CD4-positive, alpha-beta T cell treated with Interferon gamma for 1 hour (primary cell): ENCODE data around the gene GOLGA1.

Source experiments
- DNase-seq: peaks from one replicate; pipeline ENCODE4 v3.0.0-alpha.2; 2020

GOLGA1 gene

GRCh38 chr9:124882231-124882630 lies 58.7 kb downstream of the GOLGA1 start:
- DNase-seq = no peak

DNA sequence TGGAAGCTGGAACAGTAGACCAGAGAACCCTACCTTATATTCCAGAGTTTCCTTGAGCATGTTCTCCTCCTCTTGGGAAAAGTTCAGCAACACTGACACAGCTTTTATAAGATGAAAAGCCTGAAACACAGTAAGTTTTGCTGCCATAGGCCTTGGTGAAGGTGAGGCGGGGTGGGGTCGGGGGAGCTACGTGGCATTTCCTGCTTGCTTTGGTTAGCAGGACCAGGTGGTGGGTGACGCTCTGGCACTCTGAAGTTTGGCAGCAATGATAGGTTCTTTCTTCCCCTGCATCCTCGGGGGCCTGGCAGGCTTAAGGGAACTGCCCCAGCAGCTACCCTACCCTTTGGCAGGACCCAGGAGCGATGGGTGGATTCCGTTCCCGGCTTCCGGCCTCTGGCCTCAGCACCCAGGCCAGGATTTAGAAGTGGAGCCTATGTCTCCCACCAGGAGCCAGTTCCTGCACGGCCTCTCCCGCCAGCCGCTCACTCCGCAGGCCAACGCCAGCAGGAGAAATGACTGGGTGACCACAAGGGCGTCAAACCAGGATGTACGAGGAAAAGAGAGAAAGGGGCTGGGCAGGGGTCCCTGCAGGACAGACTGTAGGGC lies 59.6 kb downstream of the GOLGA1 start:
- no peak for DNase-seq

- no peak for DNase-seq
Observed at GRCh38 chr9:124880501-124880900, 60.4 kb downstream of the GOLGA1 start.

DNA sequence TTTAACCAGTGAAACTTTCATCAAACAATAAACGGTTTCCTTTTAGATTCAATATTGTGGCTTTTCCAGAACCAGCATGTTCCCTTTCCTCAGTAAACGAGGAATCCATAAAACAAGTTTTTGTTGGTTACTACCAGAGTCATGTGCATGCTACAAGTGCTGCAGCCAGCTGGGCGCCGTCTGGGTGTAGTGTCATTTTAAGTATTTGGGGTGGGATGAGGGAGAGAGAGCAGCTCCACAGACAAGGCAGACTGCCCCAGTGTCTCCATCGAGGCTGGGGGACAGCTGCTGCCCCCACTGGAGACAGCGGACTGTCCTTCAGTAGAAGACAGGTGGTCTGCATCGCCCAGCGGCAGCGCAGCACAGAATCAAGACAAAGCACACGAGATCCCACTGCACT lies 61.7 kb downstream of the GOLGA1 start:
- no peak for DNase-seq

DNA sequence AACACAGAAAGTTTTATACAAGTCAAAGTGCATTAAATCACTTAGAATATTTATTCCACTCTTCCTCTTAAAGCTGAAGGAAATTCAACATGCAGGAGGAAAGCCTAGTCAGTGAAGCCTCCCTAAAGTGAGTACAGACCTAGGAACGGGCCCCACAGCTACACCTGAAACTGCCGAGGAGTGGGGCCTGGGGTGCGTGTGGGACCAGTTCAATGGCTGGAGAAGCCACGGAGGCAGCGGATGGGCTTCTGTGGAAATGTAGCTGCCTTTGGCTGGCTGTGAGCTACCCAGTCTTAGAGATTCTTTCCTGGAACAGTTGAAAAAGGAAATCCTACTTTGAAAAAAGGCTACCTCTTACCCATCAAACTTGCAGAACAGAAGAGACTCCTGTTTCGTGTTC lies 62.4 kb downstream of the GOLGA1 start:
- no peak for DNase-seq

DNA sequence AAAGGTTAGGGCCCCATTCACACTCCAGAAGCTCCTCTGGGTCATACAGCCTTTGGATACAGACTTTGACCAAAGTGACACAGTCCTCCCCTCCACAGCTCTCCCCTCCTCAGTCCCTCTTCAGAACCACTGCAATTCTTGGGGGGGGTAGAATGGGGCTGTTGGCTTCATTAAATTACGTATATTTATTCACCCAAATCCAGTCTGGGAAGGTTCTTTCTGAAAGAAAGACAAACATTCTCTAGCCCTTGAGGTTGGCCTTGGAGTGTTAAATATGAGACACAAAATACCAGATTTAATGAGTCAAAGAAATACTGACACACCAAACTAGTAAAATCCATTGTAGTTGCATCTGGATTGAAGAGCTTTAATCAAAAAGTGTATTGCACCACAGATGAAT lies 62.9 kb downstream of the GOLGA1 start:
- DNase-seq = no peak

DNA sequence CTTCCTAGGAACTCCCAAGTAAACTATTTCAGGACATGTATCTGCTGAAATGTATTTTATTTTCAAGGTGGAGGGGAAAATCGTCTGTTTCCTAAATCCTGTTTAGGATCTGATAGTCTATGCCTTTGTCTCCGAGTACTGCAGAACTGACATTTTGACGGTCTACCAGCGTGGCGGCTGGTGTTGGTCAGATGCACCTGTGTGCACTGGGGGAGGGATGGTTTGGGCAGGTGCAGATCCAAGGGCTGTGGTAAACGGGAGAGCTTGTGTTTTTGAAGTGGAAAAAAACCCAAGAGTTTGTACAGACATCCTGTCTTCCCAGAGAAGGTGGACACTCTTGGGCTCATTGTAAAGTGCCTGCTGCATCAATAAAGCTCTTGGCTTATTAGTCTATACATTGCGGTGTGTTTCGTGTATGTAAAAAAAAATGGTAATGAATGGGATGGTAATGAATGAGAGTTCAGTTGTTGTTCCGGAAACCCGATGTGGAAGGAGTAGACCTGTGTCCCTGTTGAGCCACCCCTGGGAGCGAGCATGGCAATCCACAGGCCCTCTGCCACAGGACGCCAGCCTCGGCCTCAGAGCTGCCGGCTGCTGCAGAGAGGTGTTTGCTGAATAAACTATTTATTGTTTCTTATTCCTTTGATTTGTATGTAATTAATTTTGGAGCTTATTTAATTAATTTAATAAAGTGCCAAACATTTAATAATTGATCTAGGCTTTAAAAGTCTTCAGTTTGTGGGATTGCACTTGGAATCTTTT lies 63.7 kb downstream of the GOLGA1 start:
- DNase-seq = no peak

- no peak for DNase-seq
Observed at GRCh38 chr9:124875501-124875900, 65.4 kb downstream of the GOLGA1 start.

DNA sequence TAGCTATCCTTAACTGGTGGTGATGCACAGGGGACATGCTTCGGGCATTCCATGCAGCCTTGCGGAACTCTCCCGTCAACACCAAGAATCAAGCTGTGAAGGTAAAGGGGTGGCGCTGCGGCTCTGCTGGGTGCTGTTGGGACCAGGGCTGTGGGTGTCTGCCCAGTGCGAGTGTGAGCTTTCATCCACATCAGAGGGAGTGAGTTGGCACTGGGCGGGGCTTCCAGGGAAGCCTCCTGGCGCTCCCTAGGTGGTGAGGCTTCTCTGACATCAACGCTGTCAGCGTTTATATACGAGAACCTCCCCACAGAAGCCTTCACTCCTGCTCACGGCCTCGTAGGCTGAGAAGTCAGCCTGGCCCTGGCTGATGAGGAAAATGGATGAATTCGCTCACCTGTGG lies 67.2 kb downstream of the GOLGA1 start:
- DNase-seq = peak; percentile 47

DNA sequence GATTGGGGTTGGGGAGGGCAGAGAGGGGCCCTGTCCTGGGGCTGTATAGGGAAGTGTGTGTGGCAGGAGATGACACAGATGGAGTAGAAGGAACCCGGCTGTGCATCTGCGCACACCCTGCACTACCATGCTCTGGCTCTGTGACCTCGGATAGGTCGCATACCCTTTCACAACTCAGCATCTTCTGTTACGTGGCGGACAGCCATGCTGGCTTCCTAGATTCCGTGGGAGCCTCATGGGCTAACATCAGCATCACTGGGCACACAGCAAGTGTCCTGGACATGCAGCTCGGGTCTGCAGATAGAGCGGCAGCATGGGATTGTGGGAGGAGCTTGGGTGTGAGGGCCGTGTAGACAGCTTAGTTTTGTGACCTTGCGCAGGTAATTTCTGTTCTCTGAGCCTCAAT lies 69.7 kb downstream of the GOLGA1 start:
- DNase-seq = no peak

DNA sequence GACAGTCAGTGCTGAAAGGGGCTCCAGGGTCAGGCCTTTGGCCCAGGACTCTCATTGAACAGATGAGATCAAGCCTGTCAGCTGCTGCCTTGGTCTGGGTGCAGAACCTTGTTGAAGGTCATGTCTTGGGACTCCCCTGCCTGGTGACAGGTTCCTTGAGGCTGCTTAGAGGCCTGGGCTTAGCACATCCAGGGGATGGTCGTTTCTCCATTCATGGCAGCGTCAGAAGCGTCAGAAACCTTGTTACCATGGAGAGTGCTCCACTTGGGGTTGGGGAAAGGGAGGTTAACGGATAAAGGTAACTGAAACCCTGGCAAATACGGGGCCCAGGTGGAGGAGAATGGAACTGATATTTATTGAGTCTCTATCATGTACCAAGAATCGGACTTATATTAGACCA lies 70.2 kb downstream of the GOLGA1 start:
- DNase-seq = no peak

DNA sequence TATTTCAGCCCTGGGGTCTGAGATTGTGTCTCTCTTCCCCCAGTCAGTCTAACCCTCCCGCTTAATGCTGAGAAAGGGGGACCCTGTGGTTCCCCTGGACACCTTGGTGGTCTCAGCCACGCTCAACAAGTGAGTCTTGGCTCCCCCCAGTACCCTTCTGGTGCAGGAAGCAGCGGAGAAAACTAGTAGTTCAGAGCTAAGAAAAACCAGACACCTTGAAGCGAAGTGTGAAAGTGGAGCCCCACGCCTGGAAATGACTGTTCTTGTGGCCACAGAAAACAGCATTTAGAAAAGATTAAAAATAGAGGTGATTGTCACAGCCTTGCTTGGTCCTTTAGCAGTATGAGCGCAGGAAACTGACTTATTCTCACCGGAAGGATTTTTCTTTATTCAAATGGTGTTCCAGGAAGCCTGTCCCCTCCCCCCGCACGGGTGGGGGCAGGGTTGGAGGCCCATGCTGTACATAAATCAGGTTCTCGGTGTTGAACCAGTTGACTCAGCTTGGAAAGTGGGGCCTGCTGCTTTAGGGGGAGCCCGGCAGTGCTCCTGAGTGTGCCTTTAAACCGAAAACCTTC lies 70.8 kb downstream of the GOLGA1 start:
- peak; percentile 78 for DNase-seq

DNA sequence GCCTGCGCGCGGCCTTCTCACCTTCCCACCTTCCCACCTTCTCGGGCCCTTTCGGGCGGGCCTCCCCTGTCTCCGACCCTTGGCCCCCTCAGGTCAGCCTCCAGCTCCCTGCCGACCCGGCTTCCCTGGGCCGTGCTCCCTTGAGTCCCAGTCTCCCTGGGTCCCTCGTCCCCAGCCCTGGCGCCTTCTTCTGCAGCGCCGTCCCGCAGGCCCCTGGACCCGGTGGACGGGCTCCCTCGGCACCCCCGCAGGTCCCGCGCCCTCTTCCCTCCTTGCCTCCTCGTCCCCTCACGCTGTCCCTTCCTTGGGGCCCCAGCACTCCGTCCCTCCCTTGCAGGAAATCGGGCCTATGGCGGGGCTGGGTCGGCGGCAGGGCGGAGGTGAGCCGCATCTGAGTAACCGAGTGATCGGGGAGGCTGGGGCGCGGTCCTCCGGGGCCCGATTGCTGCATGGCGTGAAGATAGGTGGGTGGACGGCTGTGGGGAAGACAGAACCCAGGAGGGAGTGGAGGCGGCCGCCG lies 71.4 kb downstream of the GOLGA1 start:
- no peak for DNase-seq

DNA sequence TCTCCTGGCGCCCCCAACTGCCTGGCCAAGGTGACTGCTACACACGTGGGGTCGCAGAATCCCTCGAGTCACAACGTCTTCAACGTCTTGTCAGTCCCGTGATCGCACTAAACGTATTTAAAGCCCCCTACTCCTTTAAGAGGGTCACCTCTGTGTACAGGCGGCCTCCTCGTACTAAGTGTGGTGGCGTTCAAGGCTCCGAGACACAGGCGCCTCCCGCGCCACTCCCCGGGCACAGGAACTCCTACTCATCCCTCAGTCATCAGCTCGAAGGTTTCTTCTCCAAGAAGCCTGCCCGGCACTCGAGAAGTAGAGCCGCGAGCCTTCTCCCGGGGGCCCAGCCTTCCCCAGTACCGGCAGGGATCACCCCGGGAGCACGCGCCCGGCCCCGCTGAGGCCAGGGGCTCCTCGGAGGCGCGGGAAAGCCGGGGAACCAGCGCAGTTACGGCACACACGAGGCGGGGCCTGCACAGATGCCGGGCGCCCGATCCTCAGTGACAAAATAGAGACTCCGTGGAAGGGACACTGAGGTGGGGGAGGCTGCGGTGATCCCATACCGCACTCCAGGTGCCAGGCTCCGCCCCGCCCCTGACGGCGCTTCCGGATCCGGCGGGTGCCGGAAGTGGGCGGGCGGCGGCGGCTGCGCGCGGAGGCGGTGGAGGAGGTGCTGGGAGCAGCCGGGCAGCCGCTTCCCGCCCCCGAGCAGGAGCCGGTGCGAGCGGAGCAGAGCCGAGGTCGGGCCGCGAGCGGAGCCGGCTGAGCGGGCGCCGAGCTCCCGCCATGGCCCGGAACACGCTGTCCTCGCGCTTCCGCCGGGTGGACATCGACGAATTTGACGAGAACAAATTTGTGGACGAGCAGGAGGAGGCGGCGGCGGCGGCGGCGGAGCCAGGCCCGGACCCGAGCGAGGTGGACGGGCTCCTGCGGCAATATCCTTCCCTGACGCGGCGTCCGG lies 72.1 kb downstream of the GOLGA1 start:
- DNase-seq = peak; percentile 90

- no peak for DNase-seq
Observed at GRCh38 chr9:124863371-124863871, 77.5 kb downstream of the GOLGA1 start.

GRCh38 chr9:124861342-124862229 lies 79.3 kb downstream of the GOLGA1 start, which contains the start of the genes ARPC5L and RPL35:
TSS of gene ARPC5L (plus strand) at chr9:124862130. CDS start at chr9:124869291, 7,161 bp downstream.
TSS of gene RPL35 (minus strand) at chr9:124861957. CDS start at chr9:124861912, 45 bp downstream.
- peak; percentile 93 for DNase-seq

GRCh38 chr9:124860582-124861341 lies 80.1 kb downstream of the GOLGA1 start:
- no peak for DNase-seq

DNA sequence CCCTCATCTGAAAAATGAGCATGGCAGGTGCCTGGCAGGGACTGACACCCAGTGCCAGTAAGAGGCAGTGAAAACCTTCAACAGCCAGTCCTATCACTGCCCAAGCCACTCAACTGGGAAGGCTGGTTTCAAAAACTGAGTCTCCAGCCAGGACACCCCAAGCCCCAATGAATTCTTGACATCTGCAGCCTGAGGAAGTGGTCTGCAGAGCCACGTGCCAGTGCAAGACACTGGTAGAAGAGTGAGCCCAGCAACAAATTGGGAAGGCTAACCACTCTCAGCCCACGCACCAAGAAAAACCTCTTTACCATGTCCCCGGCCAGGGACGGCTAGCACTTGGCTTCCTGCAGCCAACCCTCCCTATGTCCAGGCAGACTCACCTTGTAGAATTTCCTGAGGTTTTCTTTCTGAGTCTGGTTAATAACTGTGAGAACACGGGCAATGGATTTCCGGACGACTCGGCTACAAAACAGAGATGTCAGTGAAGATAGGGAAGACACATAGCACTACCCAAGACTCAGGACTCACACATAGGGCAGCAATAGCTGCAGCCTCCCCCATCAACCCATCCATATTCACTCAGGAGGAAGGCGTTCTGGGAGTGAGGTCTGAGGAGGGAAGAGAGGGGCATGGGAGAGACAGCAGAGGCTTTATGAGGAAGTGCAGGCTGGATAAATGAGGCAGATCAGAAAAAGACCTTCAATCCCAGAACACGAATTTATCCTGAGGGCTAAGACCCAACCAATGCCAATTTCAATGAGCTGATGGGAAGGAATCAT lies 80.9 kb downstream of the GOLGA1 start:
- no peak for DNase-seq

GRCh38 chr9:124858330-124859046 lies 82.4 kb downstream of the GOLGA1 start:
- DNase-seq = no peak
